Esophagus muscularis mucosa (tissue), 4 donors: ENCODE results near the gene PDZK1IP1. TPM values are rescaled to one million over a fixed set of nuclear protein-coding genes. Genes with fewer than 3 reads are reported as not detected.
A peak's percentile ranks its signal among the peaks of the same experiment; 100 is the strongest.

Experiments used
- DNase-seq: peaks from one replicate; pipeline ENCODE4 v3.0.0-alpha.2; 2017; ENCODE audit errors: extremely low spot score
- H3K27ac ChIP-seq, 4 donors: fragments of 200-600 bp; sonication (generic); replicated peaks in 1 of 4; 1 replicate in 3 of 4; 2 replicates in 1 of 4; pipeline ENCODE4 v1.5.1; 2016 to 2019; ENCODE audit warnings: mild to moderate bottlenecking in 1 of 4
- H3K27me3 ChIP-seq, 4 donors: fragments of 200-600 bp; sonication (generic); one replicate each; pipeline versions ENCODE4 v1.5.1 to v1.6.0; 2016 to 2019
- H3K36me3 ChIP-seq, 4 donors: fragments of 200-600 bp; sonication (generic); one replicate each; pipeline ENCODE4 v1.5.1; 2016 to 2019
- H3K4me1 ChIP-seq, 4 donors: fragments of 200-600 bp; sonication (generic); one replicate each; pipeline ENCODE4 v1.5.1; 2016 to 2019
- H3K4me3 ChIP-seq, 4 donors: fragments of 200-600 bp; sonication (generic); 1 replicate in 2 of 4; 2 replicates in 2 of 4; pipeline ENCODE4 v1.5.1; 2016 to 2019; ENCODE audit warnings: mild to moderate bottlenecking in 4 of 4, moderate library complexity in 1 of 4
- H3K9me3 ChIP-seq, 4 donors: fragments of 200-600 bp; sonication (generic); 1 replicate in 3 of 4; 2 replicates in 1 of 4; pipeline ENCODE4 v1.5.1; 2016 to 2019
- CTCF ChIP-seq, 3 experiments: fragments of 200-600 bp in 2 of 3; fragments of 450-650 bp in 1 of 3; sonication (generic) in 2 of 3; IDR thresholded peaks; one replicate each; pipeline ENCODE4 v1.5.1; 2017 to 2019; ENCODE audit warnings: antibody characterized with exemption in 3 of 3, mild to moderate bottlenecking in 2 of 3, moderate library complexity in 1 of 3
- EP300 ChIP-seq: sonication (generic); formaldehyde crosslinking; IDR thresholded peaks from one replicate; pipeline ENCODE4 v1.6.1; 2017; ENCODE audit warnings: antibody characterized with exemption
- POLR2A ChIP-seq: fragments of 450-650 bp; IDR thresholded peaks from one replicate; pipeline ENCODE4 v1.6.1; 2017; ENCODE audit warnings: antibody characterized with exemption, moderate library complexity, mild to moderate bottlenecking, low read depth
- POLR2AphosphoS5 ChIP-seq, 2 donors: sonication (generic); formaldehyde crosslinking; IDR thresholded peaks; one replicate each; pipeline ENCODE4 v1.6.1; 2017; ENCODE audit warnings: antibody characterized with exemption in 2 of 2
- WGBS: methylation state at CpG from one replicate; pipeline ENCODE4 v1.1.5; 2018; 5-methylcytosine and 5-hydroxymethylcytosine counted together
- intact Hi-C: fragments of 100-400 bp; cut with DNase I; formaldehyde crosslinking; loops from one replicate; pipeline ENCODE4 v1.15.1; 2023
- total RNA-seq, 4 donors: library from RNA; depleted of rRNA; stranded (reverse); fragments of >200 nt; gene quantifications; one replicate each; pipeline versions ENCODE4 v1.1.0 to v1.2.1, GENCODE V29; 2016

The PDZK1IP1 gene
- total RNA-seq, 4 donors from 2014 or later: 1.8 TPM; not detected in 3

DNA sequence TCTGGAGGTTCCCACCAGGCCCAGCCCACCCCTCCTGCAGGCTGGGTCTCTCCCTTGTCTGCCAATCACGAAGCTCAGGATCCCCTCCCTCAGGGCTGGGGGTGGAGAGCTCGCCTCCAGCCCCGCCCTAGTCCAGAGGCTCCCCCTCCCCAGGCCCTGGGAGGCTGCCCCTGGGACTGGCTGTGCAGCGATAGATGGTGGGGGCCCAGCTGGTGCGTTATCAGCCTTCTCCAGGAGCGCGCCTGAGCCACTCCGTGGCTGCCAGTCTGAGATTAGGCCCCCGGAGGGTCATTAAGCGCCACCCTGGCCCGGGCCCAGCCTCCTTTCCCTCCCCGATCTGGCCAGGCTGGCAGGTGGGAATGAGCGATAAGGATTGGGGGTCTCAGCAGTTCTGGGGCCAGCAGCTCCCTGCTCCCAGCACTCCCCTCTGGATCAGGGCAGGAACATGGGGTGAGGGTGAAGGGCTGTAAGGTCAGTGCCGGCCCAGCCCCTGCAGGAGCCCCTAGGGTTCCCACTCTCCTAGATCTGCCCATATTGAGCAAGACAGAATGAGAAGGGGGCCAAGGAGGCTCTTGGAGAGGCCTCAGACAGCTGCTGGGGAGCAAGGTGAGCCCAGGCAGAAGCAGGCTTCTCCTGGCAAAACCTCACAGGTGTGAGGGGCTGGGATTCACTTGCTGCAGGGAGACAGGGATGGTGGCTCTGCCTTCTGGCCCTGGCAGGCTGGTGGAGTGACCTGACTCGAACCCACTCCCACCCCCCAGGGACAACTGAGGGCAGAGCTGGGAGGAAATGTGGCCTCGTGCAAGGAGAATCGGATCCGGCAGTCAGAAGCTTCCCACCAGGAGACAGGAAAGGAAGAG lies 8.5 kb downstream of the PDZK1IP1 start:
- H3K36me3 ChIP-seq: no peaks in the 10 kb centered on the region
- intact Hi-C loops: no loop called here
- TF ChIP-seq POLR2AphosphoS5 (IDR thresholded peaks at IDR 0.05) (no peak), CTCF (IDR thresholded peaks at IDR 0.05) (no peak), EP300 (no peak), POLR2A (no peak)
- peaks cover 0 to 41% (median 0%) of the 10 kb centered on the region in 4 donors for H3K27me3 ChIP-seq
- H3K9me3 ChIP-seq: no peaks in the 10 kb centered on the region
- no peak overlapping the region for H3K27ac ChIP-seq
- peak; percentile 74 for DNase-seq
- peaks cover 15 to 19% (median 17%) of the 10 kb centered on the region in 4 donors for H3K4me1 ChIP-seq
- 29% methylated on average over 6 of the region's 18 CpGs for WGBS
- no peak overlapping the region for H3K4me3 ChIP-seq

- H3K9me3 ChIP-seq: no peaks in the 10 kb centered on the region
- H3K4me3 ChIP-seq: no peak overlapping the region
- no peak overlapping the region for H3K27ac ChIP-seq
- TF ChIP-seq POLR2A (no peak), EP300 (no peak), CTCF (IDR thresholded peaks at IDR 0.05) (no peak), POLR2AphosphoS5 (IDR thresholded peaks at IDR 0.05) (no peak)
- WGBS: 59% methylated on average over 3 of the region's 3 CpGs
- peaks cover 0 to 48% (median 0%) of the 10 kb centered on the region in 4 donors for H3K27me3 ChIP-seq
- H3K4me1 ChIP-seq: peaks cover 15 to 21% (median 18%) of the 10 kb centered on the region in 4 donors
- DNase-seq: peak; percentile 68
- H3K36me3 ChIP-seq: no peaks in the 10 kb centered on the region
- intact Hi-C loops: no loop called here
Measured at GRCh38 chr1:47180603-47181094, 9.2 kb downstream of the PDZK1IP1 start.

GRCh38 chr1:47179988-47180563 lies 9.8 kb downstream of the PDZK1IP1 start:
- Histone ChIP-seq H3K4me3 (peak overlapping the region in 1 of 4 donors; percentile 47), H3K4me1 (peaks cover 15 to 26% (median 24%) of the 10 kb centered on the region in 4 donors), H3K36me3 (no peaks in the 10 kb centered on the region), H3K27ac (no peak overlapping the region), H3K9me3 (no peaks in the 10 kb centered on the region), H3K27me3 (peaks cover 0 to 49% (median 0%) of the 10 kb centered on the region in 4 donors)
- TF ChIP-seq POLR2A (no peak), POLR2AphosphoS5 (IDR thresholded peaks at IDR 0.05) (no peak), CTCF (IDR thresholded peaks at IDR 0.05) (no peak), EP300 (no peak)
- intact Hi-C loops: loop anchor here (5.0 kb wide), 1 partner anchor 532 kb away; no protein-coding TSS in a partner anchor
- WGBS: 62% methylated on average over 3 of the region's 3 CpGs
- peak; percentile 34 for DNase-seq

- TF ChIP-seq EP300 (no peak), POLR2A (no peak), CTCF (IDR thresholded peaks at IDR 0.05) (peak; percentile 81 to 89 (median 81)), POLR2AphosphoS5 (IDR thresholded peaks at IDR 0.05) (peak in 1 of 2 donors; percentile 67)
- Histone ChIP-seq H3K27me3 (peaks cover 0 to 48% (median 0%) of the 10 kb centered on the region in 4 donors), H3K27ac (peak overlapping the region in 1 of 4 donors; percentile 39), H3K4me3 (peak overlapping the region; percentile 43 to 62 (median 46)), H3K4me1 (peaks cover 15 to 28% (median 24%) of the 10 kb centered on the region in 4 donors), H3K36me3 (no peaks in the 10 kb centered on the region), H3K9me3 (no peaks in the 10 kb centered on the region)
- 5% methylated on average over 16 of the region's 30 CpGs for WGBS
- peak; percentile 94 for DNase-seq
- intact Hi-C loops: loop anchor here (5.0 kb wide), 1 partner anchor 533 kb away; no protein-coding TSS in a partner anchor
Measured at GRCh38 chr1:47179017-47179987, 10.5 kb downstream of the PDZK1IP1 start.
